IPS-15b (cell line): ENCODE results near the gene EFNA4.

Experiments
- H3K27me3 ChIP-seq: one replicate; pipeline ENCODE4 v1.6.1; 2013; ENCODE audit warnings: low read length; ENCODE audit not compliant: control insufficient read depth, insufficient read depth
- H3K36me3 ChIP-seq: one replicate; pipeline ENCODE4 v1.6.1; 2013; ENCODE audit warnings: low read length; ENCODE audit not compliant: control insufficient read depth, insufficient read depth
- H3K4me1 ChIP-seq: one replicate; pipeline ENCODE4 v1.6.1; 2013; ENCODE audit warnings: mild to moderate bottlenecking, low read length; ENCODE audit not compliant: control insufficient read depth, insufficient read depth
- H3K4me3 ChIP-seq: one replicate; pipeline ENCODE4 v1.5.1; 2013; ENCODE audit warnings: low read depth, low read length
- H3K9ac ChIP-seq: one replicate; pipeline ENCODE4 v1.6.1; 2013; ENCODE audit warnings: low read depth, mild to moderate bottlenecking, low read length
- H3K9me3 ChIP-seq: one replicate; pipeline ENCODE4 v1.6.1; 2013; ENCODE audit warnings: mild to moderate bottlenecking, low read length; ENCODE audit not compliant: control insufficient read depth, insufficient read depth

Gene EFNA4

GRCh38 chr1:155071701-155072100, 8.2 kb downstream of the EFNA4 start:
- Histone ChIP-seq H3K36me3 (peaks cover 4% of the 10 kb centered on the region), H3K4me1 (peaks cover 17% of the 10 kb centered on the region), H3K9me3 (no peaks in the 10 kb centered on the region), H3K9ac (no peak overlapping the region), H3K27me3 (peaks cover 49% of the 10 kb centered on the region), H3K4me3 (peak overlapping the region; percentile 72)

DNA sequence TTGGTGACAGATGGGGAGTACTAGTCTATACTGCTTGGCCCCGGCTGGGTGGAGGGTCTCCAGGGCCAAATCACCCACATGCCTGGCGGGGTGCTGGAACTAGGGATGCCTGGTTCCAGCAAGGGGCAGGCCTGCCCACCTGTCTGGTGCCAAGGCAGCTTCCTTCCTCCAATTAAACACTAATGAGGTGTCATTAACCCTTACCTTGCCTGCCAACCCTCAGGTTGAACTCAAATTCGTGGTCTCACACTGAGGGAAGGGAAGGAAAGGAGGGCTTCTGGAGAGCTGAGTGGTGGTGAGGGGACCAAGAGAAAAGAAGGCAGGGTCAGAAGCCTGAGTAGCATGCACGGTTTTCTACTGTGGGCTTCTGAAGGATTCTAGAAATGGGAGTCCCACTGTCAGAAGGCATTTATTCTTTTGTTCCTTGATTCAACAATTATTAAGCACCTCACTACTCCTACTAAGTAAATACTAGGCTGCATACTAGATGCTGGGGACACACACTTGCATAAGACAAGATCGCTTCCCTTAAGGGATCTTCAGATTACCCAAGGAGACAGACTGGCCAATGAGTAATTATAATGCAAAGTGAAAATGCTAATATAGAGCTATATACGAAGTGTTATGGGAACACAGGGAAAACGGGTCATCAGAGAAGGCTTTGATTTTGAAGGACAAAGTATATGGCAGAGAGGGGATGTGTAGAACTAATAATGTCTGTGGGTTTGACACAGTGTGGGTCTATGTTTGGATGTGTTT, 9.2 kb downstream of the EFNA4 start:
- H3K36me3 ChIP-seq, result no peaks in the 10 kb centered on the region
- H3K9me3 ChIP-seq, result no peaks in the 10 kb centered on the region
- peaks cover 59% of the 10 kb centered on the region for H3K27me3 ChIP-seq
- H3K9ac ChIP-seq, result no peak overlapping the region
- peak overlapping the region; percentile 5 for H3K4me3 ChIP-seq
- H3K4me1 ChIP-seq, result peaks cover 17% of the 10 kb centered on the region

GRCh38 chr1:155073377-155074242, 10.1 kb downstream of the EFNA4 start:
- no peak overlapping the region for H3K9ac ChIP-seq

GRCh38 chr1:155075535-155075934, 12.0 kb downstream of the EFNA4 start:
- Histone ChIP-seq H3K9me3 (no peaks in the 10 kb centered on the region), H3K4me1 (peaks cover 17% of the 10 kb centered on the region), H3K9ac (no peak overlapping the region), H3K4me3 (no peak overlapping the region), H3K36me3 (no peaks in the 10 kb centered on the region), H3K27me3 (peaks cover 78% of the 10 kb centered on the region)

More at GRCh38 chr1:155073377-155074242, 10.1 kb downstream of the EFNA4 start:
- H3K9me3 ChIP-seq, result no peaks in the 10 kb centered on the region
- H3K4me1 ChIP-seq, result peaks cover 17% of the 10 kb centered on the region
- H3K36me3 ChIP-seq, result no peaks in the 10 kb centered on the region
- peaks cover 67% of the 10 kb centered on the region for H3K27me3 ChIP-seq
- H3K4me3 ChIP-seq, result no peak overlapping the region

DNA sequence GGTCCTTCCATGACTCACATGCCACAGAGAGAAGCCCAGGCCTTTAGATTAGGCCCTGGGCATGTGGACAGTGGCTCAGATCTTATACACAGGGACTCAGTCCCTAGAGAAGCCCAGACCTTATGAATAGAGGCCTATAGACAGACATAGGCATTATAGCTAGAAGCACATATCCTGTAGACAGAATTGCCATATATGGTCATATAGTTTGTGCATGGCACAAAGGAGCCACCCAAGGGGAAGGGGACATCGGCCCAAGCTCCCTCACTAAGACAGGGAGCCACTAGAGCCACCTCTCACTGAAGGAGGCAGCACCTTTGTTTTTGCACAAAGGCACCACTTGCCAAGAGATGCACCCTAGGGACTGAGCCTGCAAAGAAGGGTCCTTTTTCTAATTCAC, 12.8 kb downstream of the EFNA4 start:
- Histone ChIP-seq H3K9me3 (no peaks in the 10 kb centered on the region), H3K36me3 (no peaks in the 10 kb centered on the region), H3K27me3 (peaks cover 79% of the 10 kb centered on the region), H3K4me3 (no peak overlapping the region), H3K4me1 (peaks cover 19% of the 10 kb centered on the region), H3K9ac (no peak overlapping the region)

- Histone ChIP-seq H3K4me3 (no peak overlapping the region), H3K4me1 (peaks cover 16% of the 10 kb centered on the region), H3K36me3 (no peaks in the 10 kb centered on the region), H3K9ac (no peak overlapping the region), H3K27me3 (peaks cover 80% of the 10 kb centered on the region), H3K9me3 (no peaks in the 10 kb centered on the region)
Measured at GRCh38 chr1:155077346-155077745, 13.8 kb downstream of the EFNA4 start.

DNA sequence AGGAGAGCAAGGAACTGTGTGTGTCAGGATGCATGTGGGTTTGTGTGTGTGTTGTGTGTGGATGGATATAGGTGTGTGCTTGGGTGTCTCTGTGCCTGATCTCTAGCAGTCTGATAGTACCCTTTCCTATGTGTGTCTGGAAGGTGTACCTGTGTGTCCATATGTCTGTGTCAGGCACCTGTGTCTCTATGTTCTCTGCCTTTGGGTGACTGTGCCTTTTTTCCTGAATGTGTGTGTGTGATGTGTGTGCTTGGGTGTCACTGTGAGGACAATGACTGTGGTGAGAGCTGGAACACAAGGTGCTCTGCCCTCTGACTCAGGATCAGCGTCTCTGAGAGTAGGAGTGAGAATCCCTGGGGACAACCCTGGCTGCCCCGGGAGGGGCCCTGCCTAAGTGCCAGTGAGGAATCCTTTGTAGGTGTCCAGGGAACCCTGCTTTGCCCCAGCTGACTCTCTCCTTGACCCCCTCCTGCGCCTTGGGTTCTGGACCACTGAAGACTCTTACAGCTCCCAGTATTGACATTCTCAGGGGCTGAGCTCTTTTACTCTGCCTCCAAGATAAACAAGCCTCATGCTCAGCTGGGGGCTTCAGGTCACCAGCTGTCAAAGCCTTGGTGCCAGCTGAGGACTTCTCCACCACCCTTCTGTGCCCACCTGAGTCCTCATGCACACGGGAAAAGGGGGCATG, 14.4 kb downstream of the EFNA4 start:
- H3K36me3 ChIP-seq, result no peaks in the 10 kb centered on the region
- H3K4me1 ChIP-seq, result peaks cover 14% of the 10 kb centered on the region
- peaks cover 81% of the 10 kb centered on the region for H3K27me3 ChIP-seq
- no peak overlapping the region for H3K9ac ChIP-seq
- H3K9me3 ChIP-seq, result no peaks in the 10 kb centered on the region
- peak overlapping the region; percentile 64 for H3K4me3 ChIP-seq

DNA sequence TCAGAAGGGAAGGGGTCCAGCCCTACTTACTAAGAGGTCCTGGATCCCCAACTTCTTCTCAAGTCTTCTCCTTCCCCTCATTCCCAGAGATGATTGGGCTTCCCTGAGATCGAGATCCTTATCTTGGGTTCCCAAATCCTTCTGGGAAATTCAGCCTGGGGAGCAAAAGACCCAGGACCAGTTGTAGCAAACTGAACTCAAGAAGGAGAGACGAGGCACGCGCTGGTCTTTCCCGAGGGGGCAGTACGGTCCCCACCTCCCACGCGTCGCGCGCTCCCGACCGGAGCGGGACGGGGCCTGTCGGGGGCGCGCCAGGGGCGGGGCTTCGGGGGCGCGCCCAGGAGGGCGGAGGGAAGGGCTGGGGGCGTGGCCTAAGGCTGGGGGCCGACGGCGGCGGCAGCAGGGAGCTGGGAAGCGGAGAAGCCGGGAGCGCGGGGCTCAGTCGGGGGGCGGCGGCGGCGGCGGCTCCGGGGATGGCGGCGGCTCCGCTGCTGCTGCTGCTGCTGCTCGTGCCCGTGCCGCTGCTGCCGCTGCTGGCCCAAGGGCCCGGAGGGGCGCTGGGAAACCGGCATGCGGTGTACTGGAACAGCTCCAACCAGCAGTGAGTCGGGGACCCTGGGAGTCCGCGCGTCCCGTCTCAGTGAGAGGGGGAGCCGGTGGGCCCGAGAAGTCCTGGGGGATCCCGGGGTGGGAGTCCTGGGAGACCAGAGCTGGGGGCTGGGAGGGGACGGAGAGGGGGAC, 15.1 kb downstream of the EFNA4 start, which contains the start of gene EFNA3:
EFNA3 (plus strand) TSS at position 369 of the 741 bp plus-strand sequence; CDS start at position 474, 105 bp downstream.
- Histone ChIP-seq H3K9me3 (no peaks in the 10 kb centered on the region), H3K36me3 (no peaks in the 10 kb centered on the region), H3K9ac (no peak within 1 kb of the TSS), H3K4me1 (peaks cover 9% of the 10 kb centered on the region), H3K27me3 (peaks cover 82% of the 10 kb centered on the region), H3K4me3 (peak within 1 kb of the TSS; percentile 68)

- peaks cover 84% of the 10 kb centered on the region for H3K27me3 ChIP-seq
- peak overlapping the region; percentile 68 for H3K4me3 ChIP-seq
- H3K4me1 ChIP-seq, result peaks cover 9% of the 10 kb centered on the region
Measured at GRCh38 chr1:155079210-155079486, 15.6 kb downstream of the EFNA4 start.

DNA sequence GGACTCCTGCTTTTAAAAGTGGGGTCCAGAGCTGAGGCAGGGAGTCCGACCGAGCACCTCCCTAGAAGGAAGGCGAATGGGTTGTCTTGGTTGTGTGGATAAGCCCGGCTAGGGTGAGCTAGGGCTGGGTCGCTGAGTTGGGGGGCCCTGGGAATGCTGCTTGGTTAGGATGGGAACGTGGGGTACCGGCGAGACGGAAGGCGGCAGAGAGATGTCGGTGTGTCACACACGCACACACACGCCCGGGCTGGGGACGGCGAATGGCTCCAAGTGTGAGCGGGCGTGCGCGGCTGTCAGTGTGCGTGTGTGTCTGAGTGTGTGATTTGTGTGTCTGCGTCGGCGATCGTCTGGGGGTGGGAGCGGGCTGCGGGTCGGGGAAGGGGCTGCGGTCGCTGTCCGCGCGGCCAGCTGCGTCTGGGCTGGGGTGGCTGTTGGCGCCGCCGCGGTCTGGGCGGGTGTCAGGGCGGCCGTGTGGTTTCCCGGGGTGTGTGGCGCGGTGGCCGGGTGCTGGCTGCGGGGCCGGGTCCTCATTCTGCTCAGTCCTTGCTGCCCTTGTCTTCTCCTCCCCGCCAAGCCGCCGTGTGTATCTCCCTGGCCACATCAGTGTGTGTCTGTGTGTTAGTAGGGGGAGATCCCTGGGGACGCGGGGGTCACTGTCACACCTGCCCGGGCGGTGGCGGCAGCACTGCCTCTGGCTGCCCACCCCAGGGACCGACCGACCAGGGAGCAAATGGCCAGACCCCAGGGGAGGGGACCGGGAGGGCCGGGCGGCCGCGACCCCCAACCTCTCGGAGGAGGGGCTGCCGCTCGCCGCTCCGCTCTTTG, 16.2 kb downstream of the EFNA4 start:
- peak overlapping the region; percentile 68 for H3K4me3 ChIP-seq
- H3K9me3 ChIP-seq, result no peaks in the 10 kb centered on the region
- H3K36me3 ChIP-seq, result no peaks in the 10 kb centered on the region
- no peak overlapping the region for H3K9ac ChIP-seq
- peaks cover 12% of the 10 kb centered on the region for H3K4me1 ChIP-seq
- peaks cover 84% of the 10 kb centered on the region for H3K27me3 ChIP-seq

More at GRCh38 chr1:155079210-155079486, 15.6 kb downstream of the EFNA4 start:
- H3K9ac ChIP-seq, result no peak overlapping the region
- no peaks in the 10 kb centered on the region for H3K9me3 ChIP-seq
- H3K36me3 ChIP-seq, result no peaks in the 10 kb centered on the region
